ENCODE measurements around the gene PGAM4. TPM values are rescaled to one million over a fixed set of nuclear protein-coding genes. Genes with fewer than 3 reads are reported as not detected.

PGAM4 gene
- total and polyA plus RNA-seq, 2 of the 13 experiments (the other 11 are each of a cell fraction or from before 2014, with no cell fraction given): 0.24 to 0.33 TPM

- H3K4me2 ChIP-seq (ENCODE audit: low read depth, low read length): no peak overlapping the region
- WGBS (ENCODE audit: low lambda C conversion rate): 83% methylated on average over 3 of the region's 3 CpGs
- H3K27ac ChIP-seq (ENCODE audit: extremely low read length, insufficient read depth, low read length): no peak overlapping the region
- no peak overlapping the region for H3K4me3 ChIP-seq (replicated peaks in 1 of 3; ENCODE audit: insufficient read depth in 1 of 3, low read depth in 2 of 3, low read length in 3 of 3)
- no peaks in the 10 kb centered on the region for H3K9me3 ChIP-seq (ENCODE audit: low read length)
- H3K79me2 ChIP-seq (ENCODE audit: insufficient read depth, low read length): no peaks in the 10 kb centered on the region
- ATAC-seq (no peak), DNase-seq (ENCODE audit: low spot score) (no peak), FAIRE-seq (no peak)
- intact Hi-C loops (cut with micrococcal nuclease; ENCODE audit: unreplicated experiment): no loop called here
- ChIA-PET POLR2A (no interaction called here), CTCF (ENCODE audit: low intra/inter-chr PET ratio, low total read pairs) (no interaction called here)
- H3K27me3 ChIP-seq (ENCODE audit: control insufficient read depth in 1 of 2, insufficient read depth in 2 of 2, low read length in 2 of 2): no peaks in the 10 kb centered on the region
- H3K36me3 ChIP-seq (replicated peaks in 1 of 2; ENCODE audit: control insufficient read depth in 1 of 2, insufficient read depth in 2 of 2, low read length in 2 of 2): no peaks in the 10 kb centered on the region
- no peak overlapping the region for H3K9ac ChIP-seq (ENCODE audit: insufficient read depth, low read depth, low read length)
- no peaks in the 10 kb centered on the region for H4K20me1 ChIP-seq (ENCODE audit: insufficient read depth, low read length)
- no peaks in the 10 kb centered on the region for H3K4me1 ChIP-seq (ENCODE audit: insufficient read depth, low read length)
- TF ChIP-seq XRCC5 (optimal IDR thresholded peaks at IDR 0.05; ENCODE audit: low read length) (no peak), NFKB2 (CRISPR knock-in tag; IDR thresholded peaks at IDR 0.05; ENCODE audit: borderline replicate concordance) (no peak), RFXAP (CRISPR knock-in tag; IDR thresholded peaks at IDR 0.05; ENCODE audit: borderline replicate concordance) (no peak), UBTF (CRISPR knock-in tag; IDR thresholded peaks at IDR 0.05) (no peak), ZNF776 (CRISPR knock-in tag; IDR thresholded peaks at IDR 0.05) (no peak)
- in situ Hi-C loops (cut with HindIII; ENCODE audit: extremely low pct_ligation_motif_present, low pct_unique_long_range_greater_than_20kb): no loop called here
- BruUV-seq (replicated peaks): no TSS peak
- no peak overlapping the region for H2AFZ ChIP-seq (ENCODE audit: low read length)
Measured at GRCh38 chrX:77925764-77926163, 43.7 kb downstream of the PGAM4 start.

GRCh38 chrX:77924320-77924859 lies 45.0 kb downstream of the PGAM4 start:
- BruUV-seq (replicated peaks): no TSS peak
- H3K27ac ChIP-seq (ENCODE audit: extremely low read length, insufficient read depth, low read length): no peak overlapping the region
- H3K36me3 ChIP-seq (replicated peaks in 1 of 2; ENCODE audit: control insufficient read depth in 1 of 2, insufficient read depth in 2 of 2, low read length in 2 of 2): no peaks in the 10 kb centered on the region
- no peaks in the 10 kb centered on the region for H3K79me2 ChIP-seq (ENCODE audit: insufficient read depth, low read length)
- ChIA-PET POLR2A (no interaction called here), CTCF (ENCODE audit: low intra/inter-chr PET ratio, low total read pairs) (no interaction called here)
- H3K4me3 ChIP-seq (replicated peaks in 1 of 3; ENCODE audit: insufficient read depth in 1 of 3, low read depth in 2 of 3, low read length in 3 of 3): no peak overlapping the region
- no peaks in the 10 kb centered on the region for H3K27me3 ChIP-seq (ENCODE audit: control insufficient read depth in 1 of 2, insufficient read depth in 2 of 2, low read length in 2 of 2)
- H4K20me1 ChIP-seq (ENCODE audit: insufficient read depth, low read length): no peaks in the 10 kb centered on the region
- DNase-seq (ENCODE audit: low spot score) (no peak), ATAC-seq (no peak), FAIRE-seq (no peak)
- in situ Hi-C loops (cut with HindIII; ENCODE audit: extremely low pct_ligation_motif_present, low pct_unique_long_range_greater_than_20kb): loop anchor here (25.0 kb wide), 1 partner anchor 188 kb away; the partner anchor contains the start of gene PGK1
- WGBS (ENCODE audit: low lambda C conversion rate): 93% methylated on average over 5 of the region's 8 CpGs
- no peak for TF ChIP-seq REST (IDR thresholded peaks at IDR 0.05; ENCODE audit: borderline replicate concordance in 1 of 2, low read depth in 1 of 2, low read length in 2 of 2)
- no peak for TF ChIP-seq MTF1 (CRISPR knock-in tag; IDR thresholded peaks at IDR 0.05)
- no peak overlapping the region for H3K4me2 ChIP-seq (ENCODE audit: low read depth, low read length)
- no peaks in the 10 kb centered on the region for H3K4me1 ChIP-seq (ENCODE audit: insufficient read depth, low read length)
- no peak overlapping the region for H2AFZ ChIP-seq (ENCODE audit: low read length)
- no peak overlapping the region for H3K9ac ChIP-seq (ENCODE audit: insufficient read depth, low read depth, low read length)
- intact Hi-C loops (cut with micrococcal nuclease; ENCODE audit: unreplicated experiment): no loop called here
- no peaks in the 10 kb centered on the region for H3K9me3 ChIP-seq (ENCODE audit: low read length)
